GM12875 (cell line): ENCODE data around the gene KRCC1.

ENCODE experiments used
- H3K4me3 ChIP-seq: one replicate; pipeline ENCODE4 v1.5.1; 2011; ENCODE audit warnings: low read depth, low read length, control low read depth
- TF ChIP-seq, protein P1 (sequence below): IDR thresholded peaks from 2 replicates; pipeline ENCODE4 v1.5.1; 2011; ENCODE audit warnings: low read depth, mild to moderate bottlenecking, control low read depth, inconsistent platforms, low read length, moderate library complexity, borderline replicate concordance; ENCODE audit not compliant: insufficient read depth

Gene KRCC1

DNA sequence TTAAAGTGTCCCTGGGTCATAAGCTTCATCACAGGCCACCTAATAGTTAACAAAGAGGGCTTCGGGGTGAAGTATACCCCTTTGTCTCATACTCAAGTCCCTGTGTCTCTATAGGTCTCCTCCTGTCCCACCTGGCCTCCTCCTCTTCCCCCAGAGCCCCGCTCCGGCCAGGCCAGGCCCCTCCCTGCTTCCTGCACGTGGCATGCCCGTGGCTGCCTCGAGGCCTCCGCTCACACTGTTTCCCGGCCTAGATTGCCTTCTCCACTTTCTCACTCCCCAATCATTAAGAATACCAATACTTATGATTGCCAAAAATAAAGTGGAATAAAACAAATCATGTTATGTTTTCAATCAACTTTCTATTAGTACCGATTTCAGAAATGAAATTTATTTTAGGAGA, 30.8 kb upstream of the KRCC1 start:
- no peak overlapping the region for H3K4me3 ChIP-seq
- TF ChIP-seq, protein P1, sequence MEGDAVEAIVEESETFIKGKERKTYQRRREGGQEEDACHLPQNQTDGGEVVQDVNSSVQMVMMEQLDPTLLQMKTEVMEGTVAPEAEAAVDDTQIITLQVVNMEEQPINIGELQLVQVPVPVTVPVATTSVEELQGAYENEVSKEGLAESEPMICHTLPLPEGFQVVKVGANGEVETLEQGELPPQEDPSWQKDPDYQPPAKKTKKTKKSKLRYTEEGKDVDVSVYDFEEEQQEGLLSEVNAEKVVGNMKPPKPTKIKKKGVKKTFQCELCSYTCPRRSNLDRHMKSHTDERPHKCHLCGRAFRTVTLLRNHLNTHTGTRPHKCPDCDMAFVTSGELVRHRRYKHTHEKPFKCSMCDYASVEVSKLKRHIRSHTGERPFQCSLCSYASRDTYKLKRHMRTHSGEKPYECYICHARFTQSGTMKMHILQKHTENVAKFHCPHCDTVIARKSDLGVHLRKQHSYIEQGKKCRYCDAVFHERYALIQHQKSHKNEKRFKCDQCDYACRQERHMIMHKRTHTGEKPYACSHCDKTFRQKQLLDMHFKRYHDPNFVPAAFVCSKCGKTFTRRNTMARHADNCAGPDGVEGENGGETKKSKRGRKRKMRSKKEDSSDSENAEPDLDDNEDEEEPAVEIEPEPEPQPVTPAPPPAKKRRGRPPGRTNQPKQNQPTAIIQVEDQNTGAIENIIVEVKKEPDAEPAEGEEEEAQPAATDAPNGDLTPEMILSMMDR: no peak

DNA sequence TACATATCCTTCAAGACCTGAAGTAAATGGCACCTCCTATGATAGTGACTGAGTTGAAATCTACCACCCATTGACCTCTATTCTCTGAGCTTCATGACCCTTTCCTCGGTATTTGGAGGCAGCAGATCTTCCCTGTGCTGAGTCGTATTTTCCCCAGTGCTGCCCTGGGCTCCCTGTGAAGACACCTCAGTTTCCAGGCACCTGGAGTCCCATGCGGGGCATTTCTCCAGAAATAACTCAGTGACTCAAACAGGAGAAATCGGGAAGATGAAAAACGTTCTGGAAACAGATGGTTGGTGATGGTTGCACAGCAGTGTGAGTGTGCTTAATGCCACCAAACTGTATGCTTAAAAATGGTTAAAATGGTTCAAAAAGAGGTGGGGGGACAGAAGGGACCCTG, 30.0 kb upstream of the KRCC1 start:
- H3K4me3 ChIP-seq: no peak overlapping the region
- TF ChIP-seq, protein P1: no peak

DNA sequence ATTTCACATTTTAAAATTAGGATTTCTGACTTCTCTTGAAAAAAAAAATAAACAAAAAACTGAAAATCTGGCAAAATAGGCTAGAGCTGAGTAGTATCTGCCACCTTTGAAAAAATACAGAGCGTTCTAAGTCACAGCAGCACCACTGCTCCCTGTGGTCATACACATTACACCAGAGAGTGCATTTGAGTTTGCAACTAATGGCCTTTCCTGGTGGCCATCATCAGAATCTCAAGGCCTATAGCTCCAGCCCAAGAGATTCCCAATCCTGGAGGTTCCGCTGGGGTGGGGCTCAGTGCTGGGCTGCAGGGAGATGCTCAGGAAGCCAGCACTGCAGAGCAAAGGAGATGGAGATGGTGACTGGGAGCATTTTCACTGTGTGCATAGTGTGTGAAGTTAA, 29.5 kb upstream of the KRCC1 start:
- H3K4me3 ChIP-seq: no peak overlapping the region
- TF ChIP-seq, protein P1: no peak

- TF ChIP-seq, protein P1: no peak
- H3K4me3 ChIP-seq: no peak overlapping the region
These were observed 27.2 kb upstream of the KRCC1 start for GRCh38 chr2:88082781-88083180.

GRCh38 chr2:88081924-88082608, 26.5 kb upstream of the KRCC1 start:
- TF ChIP-seq, protein P1: no peak
- H3K4me3 ChIP-seq: no peak overlapping the region

DNA sequence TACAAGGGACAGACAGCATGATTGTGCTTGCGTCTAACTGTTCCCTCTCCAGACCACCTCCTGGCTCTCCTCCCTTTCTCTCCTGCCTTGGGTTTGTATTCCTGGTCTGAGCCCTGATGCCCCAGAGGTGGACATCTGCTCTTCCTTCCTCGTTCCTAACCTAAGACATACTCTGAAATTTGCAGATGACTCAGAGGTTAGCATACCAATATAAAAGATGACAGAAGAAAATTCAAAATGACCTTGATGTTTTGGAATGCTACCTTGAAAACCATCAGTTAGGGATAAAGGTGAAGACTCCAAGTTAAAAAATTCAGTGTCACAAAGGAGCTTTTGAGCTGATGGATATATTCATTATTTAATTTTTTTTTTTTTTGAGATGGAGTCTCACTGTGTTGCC, 25.0 kb upstream of the KRCC1 start:
- TF ChIP-seq, protein P1: no peak
- H3K4me3 ChIP-seq: no peak overlapping the region

DNA sequence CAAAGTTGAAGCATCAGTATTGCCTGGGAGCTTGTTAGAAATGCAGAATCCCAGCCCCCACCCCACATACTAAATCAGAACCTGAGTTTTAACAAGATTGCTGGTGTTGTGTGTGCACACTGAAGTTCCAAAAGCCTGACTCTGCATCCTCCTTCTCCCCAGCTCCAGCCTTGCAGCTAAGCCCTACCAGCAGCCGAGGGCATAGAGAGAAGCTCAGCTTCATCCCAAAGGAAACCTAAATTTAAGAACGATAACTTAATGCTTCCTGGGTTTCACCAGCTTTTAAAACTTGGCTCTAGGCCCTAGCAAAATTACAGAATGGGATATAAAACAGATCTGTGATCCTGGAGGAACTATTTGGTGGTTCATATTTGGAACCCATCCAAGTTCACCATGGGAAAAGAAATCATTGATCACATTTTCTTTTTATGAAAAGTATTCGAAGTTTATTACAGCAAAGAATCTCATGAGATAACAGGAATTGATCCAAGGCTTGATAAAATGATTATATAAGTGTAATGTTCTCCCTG, 23.1 kb upstream of the KRCC1 start:
- TF ChIP-seq, protein P1: no peak
- H3K4me3 ChIP-seq: no peak overlapping the region
